CD4-positive, alpha-beta T cell treated with Interleukin-1 beta for 1 hour (primary cell): ENCODE measurements around the gene TTBK1.
"Not testable (repeated sequence)": the region's sequence is repeated elsewhere in the genome, so short reads cannot be mapped to it uniquely, and the experiment has no call there.

ENCODE experiments used
- DNase-seq, 2 donors: peaks; one replicate each; pipeline ENCODE4 v3.0.0-alpha.2; 2020 to 2022

The TTBK1 gene

GRCh38 chr6:43290339-43290904, 47.1 kb downstream of the TTBK1 start:
- no peak for DNase-seq

GRCh38 chr6:43290905-43291355, 47.6 kb downstream of the TTBK1 start:
- DNase-seq = no peak

GRCh38 chr6:43291708-43292107, 48.4 kb downstream of the TTBK1 start:
- DNase-seq = no peak

- DNase-seq = no peak
These were observed 49.1 kb downstream of the TTBK1 start for GRCh38 chr6:43292341-43292740.

GRCh38 chr6:43292763-43293318, 49.6 kb downstream of the TTBK1 start:
- no peak for DNase-seq

GRCh38 chr6:43293698-43294097, 50.4 kb downstream of the TTBK1 start:
- DNase-seq = no peak

GRCh38 chr6:43294536-43294935, 51.3 kb downstream of the TTBK1 start:
- DNase-seq = no peak

- no peak for DNase-seq
These were observed 52.2 kb downstream of the TTBK1 start for GRCh38 chr6:43295456-43295855.

GRCh38 chr6:43296780-43297497, 53.7 kb downstream of the TTBK1 start:
- DNase-seq = no peak

- DNase-seq = no peak
These were observed 54.6 kb downstream of the TTBK1 start, which contains the start of gene SLC22A7 for GRCh38 chr6:43297644-43298564. Gene SLC22A7 (plus strand): TSS chr6:43298260. CDS start chr6:43298359, 99 bp downstream.

GRCh38 chr6:43298565-43299337, 55.5 kb downstream of the TTBK1 start:
- no peak for DNase-seq

- DNase-seq = no peak
These were observed 56.3 kb downstream of the TTBK1 start for GRCh38 chr6:43299338-43300293.

GRCh38 chr6:43301081-43301870, 58.0 kb downstream of the TTBK1 start:
- DNase-seq = no peak

- no peak for DNase-seq
These were observed 58.8 kb downstream of the TTBK1 start for GRCh38 chr6:43302126-43302525.

- not testable (repeated sequence) for DNase-seq
These were observed 59.7 kb downstream of the TTBK1 start for GRCh38 chr6:43303006-43303405.

GRCh38 chr6:43303751-43304331, 60.6 kb downstream of the TTBK1 start:
- DNase-seq = no peak

- no peak for DNase-seq
These were observed 61.1 kb downstream of the TTBK1 start for GRCh38 chr6:43304361-43304760.

- no peak for DNase-seq
These were observed 61.6 kb downstream of the TTBK1 start for GRCh38 chr6:43304882-43305281.

- no peak for DNase-seq
These were observed 62.8 kb downstream of the TTBK1 start for GRCh38 chr6:43306086-43306485.
